ENCODE data around the gene CIZ1. TPM values are rescaled to one million over a fixed set of nuclear protein-coding genes. Genes with fewer than 3 reads are reported as not detected.

CIZ1 gene
- total and polyA plus RNA-seq, 9 of the 15 experiments (the other 6 are each of a cell fraction or from before 2014, with no cell fraction given), result 6.6 to 329 (median 87.8) TPM

GRCh38 chr9:128118472-128118857 lies 72.9 kb downstream of the CIZ1 start:
- FAIRE-seq (no peak), ATAC-seq (no peak), DNase-seq (ENCODE audit: extremely low read depth in 1 of 4, low spot score in 3 of 4) (no peak)
- H3K27ac ChIP-seq (ENCODE audit: extremely low read depth, low read depth, low read length), result no peak overlapping the region
- no peaks in the 10 kb centered on the region for H4K20me1 ChIP-seq (replicated peaks; ENCODE audit: control insufficient read depth, insufficient read depth, low read length)
- POLR2A ChIA-PET, result interaction anchor here (0.6 to 1.2 kb wide), 4 partner anchors 9 to 958 kb away, joined by 3 to 5 read pairs (median 4); partner anchors contain the start of gene PTGES2
- CTCF ChIA-PET (ENCODE audit: low intra/inter-chr PET ratio), result interaction anchor here (0.6 to 3.3 kb wide), 4 partner anchors 39 to 181 kb away, joined by 4 to 57 read pairs (median 4); partner anchors contain the start of gene DPM2
- H3K9me1 ChIP-seq (ENCODE audit: control insufficient read depth, insufficient read depth, low read length), result no peaks in the 10 kb centered on the region
- TF ChIP-seq ZNF609 (CRISPR knock-in tag; IDR thresholded peaks at IDR 0.05; ENCODE audit: borderline replicate concordance) (no peak), CHD1 (IDR thresholded peaks at IDR 0.05; ENCODE audit: low read length) (no peak), POLR2B (IDR thresholded peaks at IDR 0.05; ENCODE audit: low read depth, partially characterized antibody) (peak; percentile 66), POLR2A (conservative IDR thresholded peaks at IDR 0.05) (peak; percentile 69), KDM1A (IDR thresholded peaks at IDR 0.05) (peak; percentile 80), SUPT5H (IDR thresholded peaks at IDR 0.05) (peak; percentile 78), ZBTB26 (CRISPR knock-in tag; IDR thresholded peaks at IDR 0.05) (0 out of 2 replicates have a peak, but pooled peaks have one; percentile 48), OTX1 (CRISPR knock-in tag; IDR thresholded peaks at IDR 0.05) (0 out of 2 replicates have a peak, but pooled peaks have one; percentile 33), THAP12 (CRISPR knock-in tag; IDR thresholded peaks at IDR 0.05) (0 out of 2 replicates have a peak, but pooled peaks have one; percentile 17), HDAC1 (IDR thresholded peaks at IDR 0.05) (peak in 1 of 2 experiments; percentile 62; a peak in 2 of 4 replicates), CTBP1 (IDR thresholded peaks at IDR 0.05; ENCODE audit: borderline replicate concordance) (peak; percentile 46; the same call in 1 of the 2 replicates)
- TF ChIP-seq, protein P1, sequence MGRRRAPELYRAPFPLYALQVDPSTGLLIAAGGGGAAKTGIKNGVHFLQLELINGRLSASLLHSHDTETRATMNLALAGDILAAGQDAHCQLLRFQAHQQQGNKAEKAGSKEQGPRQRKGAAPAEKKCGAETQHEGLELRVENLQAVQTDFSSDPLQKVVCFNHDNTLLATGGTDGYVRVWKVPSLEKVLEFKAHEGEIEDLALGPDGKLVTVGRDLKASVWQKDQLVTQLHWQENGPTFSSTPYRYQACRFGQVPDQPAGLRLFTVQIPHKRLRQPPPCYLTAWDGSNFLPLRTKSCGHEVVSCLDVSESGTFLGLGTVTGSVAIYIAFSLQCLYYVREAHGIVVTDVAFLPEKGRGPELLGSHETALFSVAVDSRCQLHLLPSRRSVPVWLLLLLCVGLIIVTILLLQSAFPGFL (CRISPR knock-in tag; IDR thresholded peaks at IDR 0.05), result no peak
- intact Hi-C loops (cut with micrococcal nuclease), result loop anchor here (5.0 kb wide), 3 partner anchors 36 to 81 kb away; partner anchors contain the start of genes NAIF1 and SLC25A25
- H3K4me2 ChIP-seq (ENCODE audit: insufficient read depth, low read length), result peak overlapping the region; percentile 43; the same call in 1 of the 2 replicates
- 33% methylated on average over 3 of the region's 3 CpGs for WGBS (ENCODE audit: insufficient coverage, low coverage, missing lambda C conversion rate)
- H3K27me3 ChIP-seq (ENCODE audit: control insufficient read depth in 2 of 2, insufficient read depth in 2 of 2, low read length in 2 of 2), result no peaks in the 10 kb centered on the region
- no peak overlapping the region for H3K4me3 ChIP-seq
- 0 out of 4 replicates have a peak overlapping the region, but pooled peaks of 1 of the 2 experiments have one; percentile 82 for H3K9ac ChIP-seq (ENCODE audit: insufficient read depth in 1 of 2, low read depth in 2 of 2, low read length in 2 of 2)
- H3K79me2 ChIP-seq (ENCODE audit: control insufficient read depth, insufficient read depth, low read length), result no peaks in the 10 kb centered on the region; the same call in 2 of the 3 replicates
- BruUV-seq (replicated peaks), result no TSS peak
- no peak overlapping the region for H2AFZ ChIP-seq (ENCODE audit: low read depth, low read length)
- peaks cover 56% of the 10 kb centered on the region; the same call in 2 of the 3 replicates for H3K36me3 ChIP-seq (ENCODE audit: control insufficient read depth, insufficient read depth, low read length)
- peaks cover 24 to 74% of the 10 kb centered on the region in 2 experiments; a peak in 4 of 5 replicates for H3K4me1 ChIP-seq (replicated peaks in 1 of 2; ENCODE audit: control insufficient read depth in 2 of 2, insufficient read depth in 2 of 2, low read length in 2 of 2)
- H3K9me3 ChIP-seq (replicated peaks; ENCODE audit: control insufficient read depth, insufficient read depth, low read depth, low read length), result no peaks in the 10 kb centered on the region; the same call in 1 of the 2 replicates
- in situ Hi-C loops (cut with MboI), result loop anchor here (5.0 kb wide), 1 partner anchor 181 kb away; the partner anchor contains the start of gene DPM2

Data from K562 (cell line).